GM19099 (cell line): ENCODE measurements around the gene RETREG1.

Experiments used
- POLR2A ChIP-seq: IDR thresholded peaks from 3 replicates; pipeline ENCODE4 v1.6.1; 2011; ENCODE audit warnings: low read depth; ENCODE audit not compliant: insufficient read length; ENCODE audit errors: extremely low read depth

The RETREG1 gene

DNA sequence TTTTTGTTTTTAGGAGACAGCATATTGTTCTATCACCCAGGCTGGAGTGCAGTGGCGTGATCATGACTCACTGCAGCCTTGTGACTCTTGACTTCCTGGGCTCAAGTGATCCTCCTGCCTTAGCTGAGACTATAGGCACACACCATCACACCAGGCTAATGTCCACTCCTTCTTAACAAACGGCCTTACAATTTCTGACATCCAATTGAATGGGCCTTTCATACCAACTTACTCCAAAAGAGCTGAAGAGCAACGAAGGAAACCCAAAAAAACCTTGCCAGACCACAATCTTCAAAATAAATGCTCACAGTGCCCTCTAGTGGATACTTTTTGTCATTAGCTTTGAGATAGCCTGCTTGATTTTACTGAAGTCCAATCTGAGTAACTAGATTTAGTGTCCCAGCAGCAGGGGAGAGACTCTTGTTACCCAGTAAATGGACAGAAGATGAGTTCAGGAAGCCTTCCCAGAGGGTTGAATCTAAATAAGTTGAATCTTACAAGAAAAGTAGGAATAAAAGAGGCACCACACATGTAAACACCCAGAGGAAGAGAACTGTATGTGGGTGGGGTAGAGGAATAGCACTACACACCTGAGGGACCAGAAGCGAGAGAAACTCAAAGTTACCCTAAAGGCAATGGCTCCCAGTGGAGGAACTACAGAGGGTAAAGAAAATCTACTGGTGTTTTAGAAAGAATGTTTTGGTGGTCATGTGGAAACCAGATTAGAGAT is 160.5 kb downstream of the RETREG1 start:
- TF ChIP-seq POLR2A, result no peak

DNA sequence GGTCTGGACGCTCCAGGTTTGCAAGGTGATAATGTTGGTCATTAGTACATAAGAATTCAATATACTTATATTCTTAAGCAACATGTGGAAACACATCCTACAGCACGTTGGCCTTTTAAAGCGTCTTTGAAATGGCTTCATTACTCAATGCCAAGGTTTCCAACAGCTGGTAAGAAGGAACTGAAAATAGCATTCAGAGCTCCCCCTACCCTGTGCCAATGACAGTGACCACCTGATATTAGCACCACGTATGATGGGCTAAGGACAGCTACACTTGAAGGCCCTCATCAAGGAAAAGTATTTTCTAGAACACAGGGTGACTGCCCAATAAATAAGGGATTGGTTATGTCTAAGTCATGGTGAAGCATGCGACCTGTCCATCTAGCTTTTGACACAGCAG is 161.1 kb downstream of the RETREG1 start:
- no peak for TF ChIP-seq POLR2A

DNA sequence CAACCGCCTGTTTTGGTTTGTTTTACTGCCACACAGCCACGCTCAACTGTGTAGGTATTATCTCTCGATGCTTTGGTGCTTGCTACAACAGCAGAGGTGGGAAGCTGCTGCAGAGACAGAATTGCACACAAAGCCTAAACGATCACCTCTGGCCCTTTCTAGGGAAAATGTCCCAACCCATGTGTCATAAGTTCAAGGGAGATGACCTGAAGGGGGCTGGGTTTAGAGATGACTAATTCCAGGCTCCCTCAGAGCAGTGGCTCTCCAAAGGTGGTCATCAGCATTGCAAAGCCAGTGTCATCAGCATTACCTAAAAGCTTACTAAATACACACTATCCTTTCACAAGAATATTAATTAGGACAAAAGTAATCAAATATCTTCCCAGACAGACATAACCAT is 162.1 kb downstream of the RETREG1 start:
- no peak for TF ChIP-seq POLR2A

DNA sequence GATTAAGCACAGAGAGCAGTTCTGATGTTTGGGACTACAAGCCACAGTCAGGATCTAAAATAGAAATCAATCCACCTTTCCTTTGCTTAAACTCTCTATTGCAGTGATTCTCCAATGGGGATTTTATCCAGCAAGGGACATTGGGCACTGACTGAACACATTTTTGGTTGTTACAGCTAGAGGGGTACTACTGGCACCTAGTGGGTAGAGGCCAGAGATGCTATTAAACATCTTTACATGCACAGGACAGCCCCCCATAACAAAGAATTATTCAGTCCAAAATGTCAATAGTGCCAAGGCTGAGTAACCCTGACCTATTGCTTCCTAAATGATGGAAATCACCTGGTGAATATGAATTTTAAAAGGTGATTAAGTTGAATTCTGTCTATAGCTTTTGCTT is 163.2 kb downstream of the RETREG1 start:
- no peak for TF ChIP-seq POLR2A

DNA sequence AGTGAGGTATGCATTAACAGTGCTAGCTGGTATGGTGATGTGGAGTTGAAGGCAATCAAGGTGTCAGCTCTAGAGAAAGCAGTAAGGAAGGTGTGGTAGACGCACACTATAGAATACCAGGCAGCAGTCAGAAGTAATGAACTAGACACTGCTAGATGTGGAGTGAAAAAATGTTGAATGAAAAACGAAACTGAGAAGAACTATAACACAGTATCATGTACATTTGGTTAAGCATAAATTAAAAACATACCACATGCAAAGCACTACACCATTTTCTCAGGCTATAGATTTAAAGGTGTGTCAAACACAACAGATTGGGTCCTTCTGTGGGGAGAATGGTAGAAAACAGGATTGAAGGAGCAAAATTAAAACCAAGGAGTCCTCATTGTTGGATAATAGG is 166.6 kb downstream of the RETREG1 start:
- TF ChIP-seq POLR2A, result no peak

DNA sequence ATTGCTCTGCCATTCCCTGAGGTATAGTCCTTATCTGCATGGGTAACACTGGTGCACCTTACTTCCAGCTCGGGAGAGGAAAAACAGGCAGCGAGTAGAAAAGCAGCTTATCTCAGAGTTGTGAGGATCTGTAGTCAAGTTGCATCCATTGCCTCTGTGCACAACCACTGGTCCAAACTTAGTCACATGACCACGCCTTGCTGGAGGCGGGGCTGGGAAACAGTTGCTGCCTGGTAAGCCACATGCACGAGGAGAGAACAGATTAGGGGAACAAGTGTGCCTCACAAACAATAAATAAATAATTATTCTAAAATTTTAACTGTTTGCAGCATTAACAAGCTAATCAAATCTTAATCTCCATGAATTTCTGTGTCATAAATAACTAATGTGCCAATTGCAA is 169.8 kb downstream of the RETREG1 start:
- no peak for TF ChIP-seq POLR2A

- TF ChIP-seq POLR2A, result no peak
Measured at GRCh38 chr5:16437977-16438376, 178.8 kb downstream of the RETREG1 start.

- TF ChIP-seq POLR2A, result no peak
Measured at GRCh38 chr5:16431490-16431889, 185.3 kb downstream of the RETREG1 start.

DNA sequence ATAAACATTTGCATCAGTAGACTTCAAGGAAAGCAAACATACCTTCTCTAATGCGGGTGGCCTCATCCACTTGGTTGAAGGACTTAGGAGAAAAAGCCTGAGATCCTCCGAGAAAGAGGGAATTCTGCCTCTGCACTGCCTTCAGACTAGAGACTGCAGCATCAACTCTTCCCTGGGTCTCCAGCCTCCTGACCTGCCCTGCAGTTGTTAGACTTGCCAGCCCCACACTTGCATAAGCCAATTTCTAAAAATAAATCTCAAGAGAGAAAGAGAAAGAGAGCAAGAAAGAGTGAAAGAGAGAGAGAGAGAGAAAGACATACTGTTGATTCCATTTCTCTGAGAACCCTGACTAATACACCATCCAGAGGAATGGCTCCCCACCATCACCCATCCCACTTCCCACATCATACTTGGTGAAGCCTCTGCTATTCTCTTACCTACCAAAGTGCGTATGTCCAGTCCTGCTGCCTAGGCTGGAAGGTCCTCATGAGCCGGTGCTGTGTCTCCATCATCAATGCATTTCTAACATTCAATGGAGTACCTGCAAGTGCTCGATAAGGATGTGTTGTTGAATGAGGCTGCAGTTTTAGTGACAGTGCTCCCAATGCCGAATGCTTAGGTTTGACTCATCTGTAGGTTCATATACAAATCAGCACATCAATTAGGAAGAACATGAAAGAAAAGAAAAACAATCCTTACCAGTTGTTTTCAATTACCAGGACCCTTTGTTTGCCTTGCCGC is 186.3 kb downstream of the RETREG1 start:
- no peak for TF ChIP-seq POLR2A

DNA sequence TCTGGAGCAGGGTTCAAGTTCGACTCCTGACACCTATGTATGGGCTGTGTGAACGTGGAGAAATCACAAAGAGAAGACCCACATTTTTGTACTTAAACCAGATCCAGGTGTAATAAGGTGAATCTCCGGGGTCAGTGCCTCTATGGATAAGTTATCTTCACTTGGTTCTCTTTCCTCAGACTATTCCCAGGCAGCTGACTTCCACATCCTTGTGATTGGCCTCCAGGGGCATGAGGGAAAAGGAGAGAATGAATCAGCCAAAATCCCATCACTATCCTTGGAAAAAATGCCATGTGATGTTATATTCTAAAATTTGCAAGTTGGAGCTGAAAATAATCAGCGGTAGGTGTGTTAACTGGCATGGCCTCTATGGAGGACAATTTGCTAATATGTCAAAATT is 188.4 kb downstream of the RETREG1 start:
- TF ChIP-seq POLR2A, result no peak

GRCh38 chr5:16427587-16427986 is 189.2 kb downstream of the RETREG1 start:
- no peak for TF ChIP-seq POLR2A
